OCI-LY3 (cell line): ENCODE measurements around the gene EIF2A.

Experiments used
- CTCF ChIP-seq: fragments of 200-600, 300-600 bp; sonication (generic); IDR thresholded peaks from 2 replicates; pipeline ENCODE4 v1.5.1; 2014; ENCODE audit warnings: antibody characterized with exemption, low read length, low read depth
- EZH2phosphoT487 ChIP-seq: fragments of 200-600 bp; shearing (Covaris generic); IDR thresholded peaks from 2 replicates; pipeline ENCODE4 v1.6.1; 2018; ENCODE audit warnings: antibody characterized with exemption, mixed run types, low read depth

GRCh38 chr3:150567328-150567727 lies 20.7 kb downstream of the EIF2A start:
- no peak for TF ChIP-seq CTCF
- TF ChIP-seq EZH2phosphoT487 = no peak
